ENCODE results near the gene IL32.

DNA sequence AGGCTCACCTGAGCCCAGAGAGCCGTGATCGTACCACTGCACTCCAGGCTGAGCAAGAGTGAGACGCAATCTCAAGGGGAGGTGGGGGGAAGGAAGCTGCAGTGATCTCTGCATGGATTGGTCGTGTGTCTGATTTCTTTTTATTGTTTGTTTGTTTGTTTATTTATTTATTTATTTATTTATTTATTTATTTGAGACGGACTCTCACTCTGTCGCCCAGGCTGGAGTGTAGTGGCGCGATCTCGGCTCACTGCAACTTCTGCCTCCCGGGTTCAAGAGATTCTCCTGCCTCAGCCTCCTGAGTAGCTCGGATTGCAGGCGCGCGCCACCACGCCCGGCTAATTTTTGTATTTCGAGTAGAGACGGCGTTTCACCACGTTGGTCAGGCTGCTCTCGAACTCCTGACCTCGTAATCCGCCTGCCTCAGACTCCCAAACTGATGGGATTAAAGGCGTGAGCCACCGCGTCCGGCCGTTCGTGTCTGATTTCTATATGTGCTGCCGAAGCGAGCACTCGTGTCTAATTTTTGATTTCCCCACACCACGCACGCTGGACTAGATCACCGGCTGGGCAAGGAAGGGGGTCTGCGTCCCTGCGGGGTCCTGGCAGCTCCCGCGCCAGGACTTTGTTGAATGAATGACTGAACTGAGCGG, 45.7 kb upstream of the IL32 start:
- no peak for TF ChIP-seq MYC (IDR thresholded peaks at IDR 0.05; ENCODE audit: borderline replicate concordance, low read length)
- TF ChIP-seq NFE2L2 (conservative IDR thresholded peaks at IDR 0.05; ENCODE audit: low read length), result no peak
- no peak for TF ChIP-seq SREBF2 (IDR thresholded peaks at IDR 0.05)
- TF ChIP-seq, protein P1, sequence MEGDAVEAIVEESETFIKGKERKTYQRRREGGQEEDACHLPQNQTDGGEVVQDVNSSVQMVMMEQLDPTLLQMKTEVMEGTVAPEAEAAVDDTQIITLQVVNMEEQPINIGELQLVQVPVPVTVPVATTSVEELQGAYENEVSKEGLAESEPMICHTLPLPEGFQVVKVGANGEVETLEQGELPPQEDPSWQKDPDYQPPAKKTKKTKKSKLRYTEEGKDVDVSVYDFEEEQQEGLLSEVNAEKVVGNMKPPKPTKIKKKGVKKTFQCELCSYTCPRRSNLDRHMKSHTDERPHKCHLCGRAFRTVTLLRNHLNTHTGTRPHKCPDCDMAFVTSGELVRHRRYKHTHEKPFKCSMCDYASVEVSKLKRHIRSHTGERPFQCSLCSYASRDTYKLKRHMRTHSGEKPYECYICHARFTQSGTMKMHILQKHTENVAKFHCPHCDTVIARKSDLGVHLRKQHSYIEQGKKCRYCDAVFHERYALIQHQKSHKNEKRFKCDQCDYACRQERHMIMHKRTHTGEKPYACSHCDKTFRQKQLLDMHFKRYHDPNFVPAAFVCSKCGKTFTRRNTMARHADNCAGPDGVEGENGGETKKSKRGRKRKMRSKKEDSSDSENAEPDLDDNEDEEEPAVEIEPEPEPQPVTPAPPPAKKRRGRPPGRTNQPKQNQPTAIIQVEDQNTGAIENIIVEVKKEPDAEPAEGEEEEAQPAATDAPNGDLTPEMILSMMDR (IDR thresholded peaks at IDR 0.05), result no peak
- TF ChIP-seq, protein P2, sequence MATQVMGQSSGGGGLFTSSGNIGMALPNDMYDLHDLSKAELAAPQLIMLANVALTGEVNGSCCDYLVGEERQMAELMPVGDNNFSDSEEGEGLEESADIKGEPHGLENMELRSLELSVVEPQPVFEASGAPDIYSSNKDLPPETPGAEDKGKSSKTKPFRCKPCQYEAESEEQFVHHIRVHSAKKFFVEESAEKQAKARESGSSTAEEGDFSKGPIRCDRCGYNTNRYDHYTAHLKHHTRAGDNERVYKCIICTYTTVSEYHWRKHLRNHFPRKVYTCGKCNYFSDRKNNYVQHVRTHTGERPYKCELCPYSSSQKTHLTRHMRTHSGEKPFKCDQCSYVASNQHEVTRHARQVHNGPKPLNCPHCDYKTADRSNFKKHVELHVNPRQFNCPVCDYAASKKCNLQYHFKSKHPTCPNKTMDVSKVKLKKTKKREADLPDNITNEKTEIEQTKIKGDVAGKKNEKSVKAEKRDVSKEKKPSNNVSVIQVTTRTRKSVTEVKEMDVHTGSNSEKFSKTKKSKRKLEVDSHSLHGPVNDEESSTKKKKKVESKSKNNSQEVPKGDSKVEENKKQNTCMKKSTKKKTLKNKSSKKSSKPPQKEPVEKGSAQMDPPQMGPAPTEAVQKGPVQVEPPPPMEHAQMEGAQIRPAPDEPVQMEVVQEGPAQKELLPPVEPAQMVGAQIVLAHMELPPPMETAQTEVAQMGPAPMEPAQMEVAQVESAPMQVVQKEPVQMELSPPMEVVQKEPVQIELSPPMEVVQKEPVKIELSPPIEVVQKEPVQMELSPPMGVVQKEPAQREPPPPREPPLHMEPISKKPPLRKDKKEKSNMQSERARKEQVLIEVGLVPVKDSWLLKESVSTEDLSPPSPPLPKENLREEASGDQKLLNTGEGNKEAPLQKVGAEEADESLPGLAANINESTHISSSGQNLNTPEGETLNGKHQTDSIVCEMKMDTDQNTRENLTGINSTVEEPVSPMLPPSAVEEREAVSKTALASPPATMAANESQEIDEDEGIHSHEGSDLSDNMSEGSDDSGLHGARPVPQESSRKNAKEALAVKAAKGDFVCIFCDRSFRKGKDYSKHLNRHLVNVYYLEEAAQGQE (IDR thresholded peaks at IDR 0.05), result no peak
- no peak for TF ChIP-seq POLR2A (IDR thresholded peaks at IDR 0.05; ENCODE audit: low read length)
- TF ChIP-seq, protein P3, sequence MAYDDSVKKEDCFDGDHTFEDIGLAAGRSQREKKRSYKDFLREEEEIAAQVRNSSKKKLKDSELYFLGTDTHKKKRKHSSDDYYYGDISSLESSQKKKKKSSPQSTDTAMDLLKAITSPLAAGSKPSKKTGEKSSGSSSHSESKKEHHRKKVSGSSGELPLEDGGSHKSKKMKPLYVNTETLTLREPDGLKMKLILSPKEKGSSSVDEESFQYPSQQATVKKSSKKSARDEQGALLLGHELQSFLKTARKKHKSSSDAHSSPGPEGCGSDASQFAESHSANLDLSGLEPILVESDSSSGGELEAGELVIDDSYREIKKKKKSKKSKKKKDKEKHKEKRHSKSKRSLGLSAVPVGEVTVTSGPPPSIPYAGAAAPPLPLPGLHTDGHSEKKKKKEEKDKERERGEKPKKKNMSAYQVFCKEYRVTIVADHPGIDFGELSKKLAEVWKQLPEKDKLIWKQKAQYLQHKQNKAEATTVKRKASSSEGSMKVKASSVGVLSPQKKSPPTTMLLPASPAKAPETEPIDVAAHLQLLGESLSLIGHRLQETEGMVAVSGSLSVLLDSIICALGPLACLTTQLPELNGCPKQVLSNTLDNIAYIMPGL (CRISPR knock-in tag; IDR thresholded peaks at IDR 0.05; ENCODE audit: borderline replicate concordance), result no peak

Data from A549 (cell line).